ENCODE measurements around the gene MYBPC3. TPM values are rescaled to one million over a fixed set of nuclear protein-coding genes. Genes with fewer than 3 reads are reported as not detected.

The MYBPC3 gene
- total and polyA plus RNA-seq, 2 experiments from 2014 or later, result not detected

- no peak overlapping the region for H3K4me3 ChIP-seq
Observed at GRCh38 chr11:47384498-47384897, 32.0 kb upstream of the MYBPC3 start.

More at GRCh38 chr11:47384498-47384897, 32.0 kb upstream of the MYBPC3 start:
- Histone ChIP-seq H3K4me2 (no peak overlapping the region), H2AFZ (no peak overlapping the region), H3K27me3 (ENCODE audit: insufficient read depth) (no peaks in the 10 kb centered on the region), H3K27ac (ENCODE audit: low read depth) (no peak overlapping the region), H3K9me2 (ENCODE audit: insufficient read depth) (0 out of 2 replicates have a peak, but pooled peaks cover 2% of the 10 kb centered on the region), H3K79me2 (replicated peaks; ENCODE audit: insufficient read depth) (no peaks in the 10 kb centered on the region), H3F3A (replicated peaks; ENCODE audit: low read depth) (no peaks in the 10 kb centered on the region), H3K4me1 (ENCODE audit: insufficient read depth) (no peaks in the 10 kb centered on the region), H3K36me3 (ENCODE audit: insufficient read depth) (no peaks in the 10 kb centered on the region), H4K20me1 (replicated peaks; ENCODE audit: insufficient read depth) (no peaks in the 10 kb centered on the region)
- H3K27ac Mint-ChIP-seq, result no peak overlapping the region
- H3K4me3 Mint-ChIP-seq, result no peak overlapping the region
- TF ChIP-seq STAT1 (IDR thresholded peaks at IDR 0.05; ENCODE audit: unreplicated experiment) (no peak), JUNB (IDR thresholded peaks at IDR 0.05; ENCODE audit: unreplicated experiment) (no peak), ZNF462 (CRISPR knock-in tag; IDR thresholded peaks at IDR 0.05) (no peak), NANOG (IDR thresholded peaks at IDR 0.05; ENCODE audit: borderline replicate concordance) (no peak), EZH2 (IDR thresholded peaks at IDR 0.05; ENCODE audit: low read depth, unreplicated experiment) (no peak), CREB1 (CRISPR knock-in tag; IDR thresholded peaks at IDR 0.05; ENCODE audit: low read depth) (no peak)
- no peaks in the 10 kb centered on the region for H3K4me1 Mint-ChIP-seq
- DNase-seq (ENCODE audit: low spot score) (no peak), ATAC-seq (no peak)
- no peaks in the 10 kb centered on the region for H3K36me3 Mint-ChIP-seq (ENCODE audit: low read depth)
- peaks cover 11% of the 10 kb centered on the region for H3K27me3 Mint-ChIP-seq (ENCODE audit: insufficient read depth, low read depth, poor library complexity)
- H3K9me3 Mint-ChIP-seq, result no peaks in the 10 kb centered on the region

All from GM23338 (cell line).